Astrocyte (in vitro differentiated cells and primary cell): ENCODE data around the gene REG1A. TPM values are rescaled to one million over a fixed set of nuclear protein-coding genes. Genes with fewer than 3 reads are reported as not detected.

ENCODE experiments used
- DNase-seq: peaks from one replicate; pipeline ENCODE4 v3.0.0-alpha.2; 2010; ENCODE audit warnings: low read depth
- FAIRE-seq: peaks from 2 replicates; lab custom pipeline; 2011; peaks lifted over from hg19 to GRCh38; lab: Jason Lieb, UNC
- H2AFZ ChIP-seq: 2 replicates; pipeline ENCODE4 v1.6.0; 2012; ENCODE audit warnings: low read depth, low read length, inconsistent platforms
- H3K27ac ChIP-seq: 2 replicates; pipeline ENCODE4 v1.5.1; 2011; ENCODE audit warnings: low read depth, low read length, inconsistent platforms
- H3K27me3 ChIP-seq: 2 replicates; pipeline ENCODE4 v1.6.0; 2011; ENCODE audit warnings: low read length, inconsistent platforms; ENCODE audit not compliant: insufficient read depth
- H3K36me3 ChIP-seq: 2 replicates; pipeline ENCODE4 v1.5.1; 2011; ENCODE audit warnings: low read length, inconsistent platforms; ENCODE audit not compliant: insufficient read depth
- H3K4me1 ChIP-seq: 2 replicates; pipeline ENCODE4 v1.5.1; 2011; ENCODE audit warnings: low read length, inconsistent platforms; ENCODE audit not compliant: insufficient read depth
- H3K4me2 ChIP-seq: 2 replicates; pipeline ENCODE4 v1.6.0; 2012; ENCODE audit warnings: low read length, inconsistent platforms
- H3K4me3 ChIP-seq: 2 replicates; pipeline ENCODE4 v1.5.1; 2011; ENCODE audit warnings: low read depth, mild to moderate bottlenecking, low read length, inconsistent platforms; ENCODE audit not compliant: insufficient read depth
- H3K79me2 ChIP-seq: 2 replicates; pipeline ENCODE4 v1.6.0; 2012; ENCODE audit warnings: mild to moderate bottlenecking, low read length, inconsistent platforms; ENCODE audit not compliant: insufficient read depth
- H3K9ac ChIP-seq: 2 replicates; pipeline ENCODE4 v1.6.0; 2012; ENCODE audit warnings: mild to moderate bottlenecking, low read length, inconsistent platforms
- H3K9me3 ChIP-seq: 2 replicates; pipeline ENCODE4 v1.5.1; 2012; ENCODE audit warnings: low read depth, mild to moderate bottlenecking, low read length, inconsistent platforms; ENCODE audit not compliant: insufficient read depth
- H4K20me1 ChIP-seq: 2 replicates; pipeline ENCODE4 v1.6.0; 2012; ENCODE audit warnings: low read length, inconsistent platforms; ENCODE audit not compliant: insufficient read depth
- H3K27ac Mint-ChIP-seq: one replicate; pipeline ENCODE4 v1.8.0; 2021; ENCODE audit warnings: mild to moderate bottlenecking, mixed read lengths; ENCODE audit not compliant: unreplicated experiment
- H3K27me3 Mint-ChIP-seq: one replicate; pipeline ENCODE4 v1.8.0; 2021; ENCODE audit warnings: low read depth, mixed read lengths; ENCODE audit not compliant: unreplicated experiment
- H3K36me3 Mint-ChIP-seq: one replicate; pipeline ENCODE4 v1.8.0; 2021; ENCODE audit warnings: low read depth, mixed read lengths; ENCODE audit not compliant: unreplicated experiment
- H3K4me1 Mint-ChIP-seq: one replicate; pipeline ENCODE4 v1.8.0; 2021; ENCODE audit warnings: low read depth, mixed read lengths; ENCODE audit not compliant: unreplicated experiment
- H3K4me3 Mint-ChIP-seq: one replicate; pipeline ENCODE4 v1.8.0; 2021; ENCODE audit warnings: mild to moderate bottlenecking, moderate library complexity, mixed read lengths; ENCODE audit not compliant: unreplicated experiment
- H3K9me3 Mint-ChIP-seq: one replicate; pipeline ENCODE4 v1.8.0; 2021; ENCODE audit warnings: mild to moderate bottlenecking, mixed read lengths; ENCODE audit not compliant: unreplicated experiment
- CTCF ChIP-seq: IDR thresholded peaks from 2 replicates; pipeline ENCODE4 v1.5.1; 2011; ENCODE audit warnings: low read depth, mild to moderate bottlenecking, inconsistent platforms, low read length, moderate library complexity; ENCODE audit not compliant: insufficient read depth
- EZH2 ChIP-seq: IDR thresholded peaks from 2 replicates; pipeline ENCODE4 v1.6.1; 2012; ENCODE audit warnings: mild to moderate bottlenecking, low read length, inconsistent platforms; ENCODE audit not compliant: insufficient read depth
- total RNA-seq: library from RNA; stranded (reverse); gene quantifications from 2 replicates; pipeline ENCODE4 v1.2.1, GENCODE V29; 2021

REG1A gene
- total RNA-seq, 1 donor from 2014 or later, result not detected

- Histone ChIP-seq H3K9me3 (peaks cover 9% of the 10 kb centered on the region), H3K4me2 (no peak overlapping the region), H3K79me2 (no peaks in the 10 kb centered on the region), H3K36me3 (no peaks in the 10 kb centered on the region), H2AFZ (no peak overlapping the region), H3K27ac (no peak overlapping the region), H4K20me1 (no peaks in the 10 kb centered on the region), H3K4me3 (no peak overlapping the region), H3K4me1 (no peaks in the 10 kb centered on the region), H3K27me3 (no peaks in the 10 kb centered on the region), H3K9ac (no peak overlapping the region)
- Mint-ChIP-seq H3K27ac (no peak overlapping the region), H3K36me3 (no peaks in the 10 kb centered on the region), H3K9me3 (peaks cover 6% of the 10 kb centered on the region), H3K27me3 (peaks cover 19% of the 10 kb centered on the region), H3K4me1 (no peaks in the 10 kb centered on the region), H3K4me3 (no peak overlapping the region)
- no peak for FAIRE-seq
- DNase-seq, result no peak
- no peak for TF ChIP-seq CTCF
- no peak for TF ChIP-seq EZH2
Observed at GRCh38 chr2:79155826-79156476, 35.7 kb downstream of the REG1A start.

GRCh38 chr2:79159030-79159429, 38.7 kb downstream of the REG1A start:
- Mint-ChIP-seq H3K4me1 (no peaks in the 10 kb centered on the region), H3K36me3 (no peaks in the 10 kb centered on the region), H3K27ac (no peak overlapping the region), H3K27me3 (peaks cover 19% of the 10 kb centered on the region), H3K9me3 (peaks cover 6% of the 10 kb centered on the region), H3K4me3 (no peak overlapping the region)
- FAIRE-seq, result no peak
- Histone ChIP-seq H3K9me3 (peaks cover 9% of the 10 kb centered on the region), H3K79me2 (no peaks in the 10 kb centered on the region), H3K27ac (no peak overlapping the region), H3K9ac (no peak overlapping the region), H3K36me3 (no peaks in the 10 kb centered on the region), H2AFZ (no peak overlapping the region), H3K27me3 (no peaks in the 10 kb centered on the region), H4K20me1 (no peaks in the 10 kb centered on the region), H3K4me2 (no peak overlapping the region), H3K4me1 (no peaks in the 10 kb centered on the region), H3K4me3 (no peak overlapping the region)
- DNase-seq, result no peak
- TF ChIP-seq EZH2 (no peak), CTCF (no peak)

GRCh38 chr2:79159653-79160052, 39.4 kb downstream of the REG1A start, which contains the start of gene REG3A:
Gene REG3A, minus strand, starts transcription at chr2:79159753. Its CDS starts 348 bp downstream, at chr2:79159405.
- TF ChIP-seq EZH2 (no peak), CTCF (no peak)
- no peak within 1 kb of the TSS for H3K27ac Mint-ChIP-seq
- Histone ChIP-seq H3K4me3 (no peak within 1 kb of the TSS), H3K27me3 (no peaks in the 10 kb centered on the region), H3K9ac (no peak within 1 kb of the TSS), H3K4me2 (no peak within 1 kb of the TSS), H3K36me3 (no peaks in the 10 kb centered on the region), H3K79me2 (no peaks in the 10 kb centered on the region), H3K4me1 (no peaks in the 10 kb centered on the region), H2AFZ (no peak within 1 kb of the TSS), H3K9me3 (peaks cover 9% of the 10 kb centered on the region), H4K20me1 (no peaks in the 10 kb centered on the region), H3K27ac (no peak within 1 kb of the TSS)
- peaks cover 19% of the 10 kb centered on the region for H3K27me3 Mint-ChIP-seq
- H3K4me3 Mint-ChIP-seq, result no peak within 1 kb of the TSS
- FAIRE-seq, result no peak
- H3K36me3 Mint-ChIP-seq, result no peaks in the 10 kb centered on the region
- H3K4me1 Mint-ChIP-seq, result no peaks in the 10 kb centered on the region
- peaks cover 6% of the 10 kb centered on the region for H3K9me3 Mint-ChIP-seq
- no peak for DNase-seq
